GM23248 (cell line): Measurements from ENCODE around the gene ALDH4A1.

ENCODE experiments used
- EZH2 ChIP-seq: fragments of 200-600 bp; sonication (generic); IDR thresholded peaks from 2 replicates; pipeline ENCODE4 v1.6.1; 2018; ENCODE audit warnings: antibody characterized with exemption, mild to moderate bottlenecking; ENCODE audit not compliant: insufficient read depth, poor library complexity, severe bottlenecking
- EZH2phosphoT487 ChIP-seq: fragments of 200-600 bp; sonication (generic); IDR thresholded peaks from 2 replicates; pipeline ENCODE4 v1.6.1; 2018; ENCODE audit warnings: antibody characterized with exemption, moderate library complexity, mild to moderate bottlenecking, low read depth; ENCODE audit not compliant: insufficient read depth

GRCh38 chr1:18929686-18930085 lies 27.3 kb upstream of the ALDH4A1 start:
- TF ChIP-seq EZH2phosphoT487 (no peak), EZH2 (no peak)
